ENCODE measurements around the gene TGFB1.
A peak's percentile ranks its signal among the peaks of the same experiment; 100 is the strongest.

Gene TGFB1

GRCh38 chr19:41353466-41354342 lies at the start of gene TGFB1:
Gene TGFB1 (minus strand): TSS chr19:41353922. CDS start chr19:41353044, 878 bp downstream.
- peak; percentile 87 for TF ChIP-seq CTCF (IDR thresholded peaks at IDR 0.05; ENCODE audit: low read depth, low read length, missing control alignments)
- in situ Hi-C loops (cut with HindIII; ENCODE audit: low sequenced_read_pairs) = no loop called here
- peak within 1 kb of the TSS; percentile 86 for H3K4me3 ChIP-seq (ENCODE audit: low read depth, low read length)
- DNase-seq (ENCODE audit: low read depth) = peak; percentile 40

- no peak overlapping the region for H3K4me3 ChIP-seq (ENCODE audit: low read depth, low read length)
- no peak for TF ChIP-seq CTCF (IDR thresholded peaks at IDR 0.05; ENCODE audit: low read depth, low read length, missing control alignments)
- in situ Hi-C loops (cut with HindIII; ENCODE audit: low sequenced_read_pairs) = no loop called here
- DNase-seq (ENCODE audit: low read depth) = no peak
These were observed 48.3 kb upstream of the TGFB1 start for GRCh38 chr19:41402010-41402409.

- H3K4me3 ChIP-seq (ENCODE audit: low read depth, low read length) = no peak overlapping the region
- in situ Hi-C loops (cut with HindIII; ENCODE audit: low sequenced_read_pairs) = no loop called here
- TF ChIP-seq CTCF (IDR thresholded peaks at IDR 0.05; ENCODE audit: low read depth, low read length, missing control alignments) = no peak
- no peak for DNase-seq (ENCODE audit: low read depth)
These were observed 47.8 kb upstream of the TGFB1 start for GRCh38 chr19:41401483-41401882.

GRCh38 chr19:41399525-41399924 lies 45.8 kb upstream of the TGFB1 start:
- H3K4me3 ChIP-seq (ENCODE audit: low read depth, low read length) = no peak overlapping the region
- no peak for TF ChIP-seq CTCF (IDR thresholded peaks at IDR 0.05; ENCODE audit: low read depth, low read length, missing control alignments)
- DNase-seq (ENCODE audit: low read depth) = no peak
- in situ Hi-C loops (cut with HindIII; ENCODE audit: low sequenced_read_pairs) = no loop called here

GRCh38 chr19:41399091-41399490 lies 45.4 kb upstream of the TGFB1 start:
- DNase-seq (ENCODE audit: low read depth) = no peak
- no peak for TF ChIP-seq CTCF (IDR thresholded peaks at IDR 0.05; ENCODE audit: low read depth, low read length, missing control alignments)
- in situ Hi-C loops (cut with HindIII; ENCODE audit: low sequenced_read_pairs) = no loop called here
- H3K4me3 ChIP-seq (ENCODE audit: low read depth, low read length) = no peak overlapping the region

- no peak for DNase-seq (ENCODE audit: low read depth)
- TF ChIP-seq CTCF (IDR thresholded peaks at IDR 0.05; ENCODE audit: low read depth, low read length, missing control alignments) = no peak
- in situ Hi-C loops (cut with HindIII; ENCODE audit: low sequenced_read_pairs) = no loop called here
- H3K4me3 ChIP-seq (ENCODE audit: low read depth, low read length) = peak overlapping the region; percentile 100
These were observed 44.9 kb upstream of the TGFB1 start for GRCh38 chr19:41398598-41398997.

All from astrocyte of the cerebellum (primary cell).